ENCODE measurements around the gene RNF224. TPM values are rescaled to one million over a fixed set of nuclear protein-coding genes. Genes with fewer than 3 reads are reported as not detected.

RNF224 gene
- total RNA-seq, 4 donors from 2014 or later, result 0.21 TPM; not detected in 3

GRCh38 chr9:137195525-137196220, 31.6 kb upstream of the RNF224 start:
- no peaks in the 10 kb centered on the region for H3K27me3 ChIP-seq
- TF ChIP-seq POLR2A (IDR thresholded peaks at IDR 0.05), result no peak
- TF ChIP-seq, protein P1, sequence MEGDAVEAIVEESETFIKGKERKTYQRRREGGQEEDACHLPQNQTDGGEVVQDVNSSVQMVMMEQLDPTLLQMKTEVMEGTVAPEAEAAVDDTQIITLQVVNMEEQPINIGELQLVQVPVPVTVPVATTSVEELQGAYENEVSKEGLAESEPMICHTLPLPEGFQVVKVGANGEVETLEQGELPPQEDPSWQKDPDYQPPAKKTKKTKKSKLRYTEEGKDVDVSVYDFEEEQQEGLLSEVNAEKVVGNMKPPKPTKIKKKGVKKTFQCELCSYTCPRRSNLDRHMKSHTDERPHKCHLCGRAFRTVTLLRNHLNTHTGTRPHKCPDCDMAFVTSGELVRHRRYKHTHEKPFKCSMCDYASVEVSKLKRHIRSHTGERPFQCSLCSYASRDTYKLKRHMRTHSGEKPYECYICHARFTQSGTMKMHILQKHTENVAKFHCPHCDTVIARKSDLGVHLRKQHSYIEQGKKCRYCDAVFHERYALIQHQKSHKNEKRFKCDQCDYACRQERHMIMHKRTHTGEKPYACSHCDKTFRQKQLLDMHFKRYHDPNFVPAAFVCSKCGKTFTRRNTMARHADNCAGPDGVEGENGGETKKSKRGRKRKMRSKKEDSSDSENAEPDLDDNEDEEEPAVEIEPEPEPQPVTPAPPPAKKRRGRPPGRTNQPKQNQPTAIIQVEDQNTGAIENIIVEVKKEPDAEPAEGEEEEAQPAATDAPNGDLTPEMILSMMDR (IDR thresholded peaks at IDR 0.05), result no peak
- intact Hi-C loops (cut with DNase I; ENCODE audit: low total_unique reads), result no loop called here
- peaks cover 8 to 17% of the 10 kb centered on the region in 2 donors for H3K4me1 ChIP-seq
- H3K4me3 ChIP-seq, result no peak overlapping the region
- DNase-seq, result no peak
- H3K27ac ChIP-seq, result no peak overlapping the region
- H3K36me3 ChIP-seq, result no peaks in the 10 kb centered on the region
- H3K9me3 ChIP-seq, result no peaks in the 10 kb centered on the region

DNA sequence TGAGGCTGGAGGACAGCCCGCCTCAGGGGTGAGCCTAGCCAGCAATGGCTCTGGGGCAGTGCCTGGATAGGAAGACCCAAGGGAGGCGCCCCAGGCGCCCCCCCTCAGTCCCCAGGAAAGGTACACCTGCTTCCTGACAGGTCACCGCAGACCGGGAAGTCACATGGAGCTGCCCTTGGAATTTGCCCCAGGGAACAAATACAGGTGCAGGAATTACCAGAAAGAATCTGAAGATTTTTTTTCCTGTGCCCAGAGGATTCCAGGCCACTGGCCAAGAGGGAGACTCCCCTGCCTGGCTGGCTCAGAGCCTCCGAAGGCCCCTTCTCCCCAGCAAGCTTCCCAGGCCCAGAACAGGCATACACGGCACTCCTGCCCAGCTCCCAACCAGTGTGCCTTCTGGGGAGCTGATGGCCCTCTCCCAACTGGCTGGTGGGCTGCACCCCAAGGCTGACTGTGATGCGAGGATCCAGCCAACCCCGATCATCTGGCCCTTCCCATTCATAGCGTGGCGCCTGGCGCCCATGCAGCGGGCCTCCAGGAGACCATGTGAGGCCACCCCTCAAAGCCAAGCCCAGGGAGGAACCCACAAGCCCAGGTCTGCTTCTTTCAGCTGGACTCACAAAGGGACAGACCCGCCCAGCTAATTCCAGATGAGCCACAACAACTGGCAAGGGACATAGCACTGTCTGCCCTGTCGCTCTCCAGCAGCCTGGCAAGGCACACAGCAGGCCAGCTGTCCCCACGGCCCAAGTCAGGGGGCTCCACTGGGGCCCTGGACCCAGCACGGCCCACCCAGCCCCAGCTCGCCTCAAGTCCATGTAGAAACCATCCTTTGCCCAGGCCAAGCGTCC, 29.0 kb upstream of the RNF224 start:
- no peak for DNase-seq
- intact Hi-C loops (cut with DNase I; ENCODE audit: low total_unique reads), result no loop called here
- Histone ChIP-seq H3K27ac (no peak overlapping the region), H3K36me3 (no peaks in the 10 kb centered on the region), H3K4me3 (no peak overlapping the region), H3K27me3 (no peaks in the 10 kb centered on the region), H3K9me3 (no peaks in the 10 kb centered on the region), H3K4me1 (peaks cover 8 to 17% of the 10 kb centered on the region in 2 donors)
- TF ChIP-seq, protein P1 (IDR thresholded peaks at IDR 0.05), result no peak
- no peak for TF ChIP-seq POLR2A (IDR thresholded peaks at IDR 0.05)

- Histone ChIP-seq H3K4me1 (peaks cover 12 to 17% of the 10 kb centered on the region in 2 donors), H3K4me3 (peak overlapping the region in 1 of 2 donors; percentile 38), H3K27ac (no peak overlapping the region), H3K27me3 (no peaks in the 10 kb centered on the region), H3K36me3 (no peaks in the 10 kb centered on the region), H3K9me3 (no peaks in the 10 kb centered on the region)
- no peak for DNase-seq
- intact Hi-C loops (cut with DNase I; ENCODE audit: low total_unique reads), result no loop called here
- TF ChIP-seq, protein P1 (IDR thresholded peaks at IDR 0.05), result no peak
- TF ChIP-seq POLR2A (IDR thresholded peaks at IDR 0.05), result no peak
Measured at GRCh38 chr9:137198902-137199283, 28.4 kb upstream of the RNF224 start.

- intact Hi-C loops (cut with DNase I; ENCODE audit: low total_unique reads), result no loop called here
- no peaks in the 10 kb centered on the region for H3K27me3 ChIP-seq
- peaks cover 19 to 22% of the 10 kb centered on the region in 2 donors for H3K4me1 ChIP-seq
- TF ChIP-seq, protein P1 (IDR thresholded peaks at IDR 0.05), result no peak
- TF ChIP-seq POLR2A (IDR thresholded peaks at IDR 0.05), result no peak
- H3K4me3 ChIP-seq, result peak overlapping the region in 1 of 2 donors; percentile 38
- H3K9me3 ChIP-seq, result no peaks in the 10 kb centered on the region
- no peak for DNase-seq
- no peak overlapping the region for H3K27ac ChIP-seq
- no peaks in the 10 kb centered on the region for H3K36me3 ChIP-seq
Measured at GRCh38 chr9:137199411-137200121, 27.7 kb upstream of the RNF224 start.
